RCC 7860 (cell line): ENCODE measurements around the gene OR2B2.
"Not testable (repeated sequence)": the region's sequence is repeated elsewhere in the genome, so short reads cannot be mapped to it uniquely, and the experiment has no call there.

ENCODE experiments used
- DNase-seq: peaks from one replicate; pipeline ENCODE4 v3.0.0-alpha.2; 2015; ENCODE audit warnings: low spot score
- FAIRE-seq: peaks from 2 replicates; lab custom pipeline; 2012; peaks lifted over from hg19 to GRCh38; lab: Jason Lieb, UNC

Gene OR2B2

DNA sequence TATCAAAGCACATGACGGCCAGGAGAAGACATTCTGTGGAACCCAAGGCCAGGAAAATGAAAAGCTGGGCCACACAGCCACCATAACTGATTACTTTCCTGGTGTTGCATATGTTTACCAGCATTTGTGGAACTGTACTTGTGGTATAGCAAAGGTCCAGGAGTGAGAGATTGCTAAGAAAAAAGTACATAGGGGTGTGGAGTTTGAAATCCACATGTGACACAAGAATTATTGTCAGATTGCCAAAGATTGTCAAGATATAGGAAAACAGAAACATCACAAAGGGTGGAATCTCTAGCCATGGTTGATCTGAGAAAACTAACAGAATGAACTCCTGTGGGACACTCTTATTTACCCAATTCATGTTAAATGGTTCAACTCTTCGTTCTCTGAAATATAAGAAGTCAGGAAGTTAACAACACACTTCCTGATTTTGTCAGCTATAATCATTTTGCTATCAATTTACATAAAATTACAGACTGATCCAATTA lies at the start of gene OR2B2:
OR2B2 (minus strand) TSS at position 441 of the 491 bp plus-strand sequence; CDS start at position 364, 77 bp downstream.
- FAIRE-seq = no peak
- no peak for DNase-seq

DNA sequence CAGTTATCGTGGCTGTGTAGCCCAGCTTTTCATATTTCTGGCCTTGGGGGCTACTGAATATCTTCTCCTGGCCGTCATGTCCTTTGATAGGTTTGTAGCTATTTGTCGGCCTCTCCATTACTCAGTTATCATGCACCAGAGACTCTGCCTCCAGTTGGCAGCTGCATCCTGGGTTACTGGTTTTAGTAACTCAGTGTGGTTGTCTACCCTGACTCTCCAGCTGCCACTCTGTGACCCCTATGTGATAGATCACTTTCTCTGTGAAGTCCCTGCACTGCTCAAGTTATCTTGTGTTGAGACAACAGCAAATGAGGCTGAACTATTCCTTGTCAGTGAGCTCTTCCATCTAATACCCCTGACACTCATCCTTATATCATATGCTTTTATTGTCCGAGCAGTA lies 45.3 kb upstream of the OR2B2 start:
- no peak for FAIRE-seq
- no peak for DNase-seq

DNA sequence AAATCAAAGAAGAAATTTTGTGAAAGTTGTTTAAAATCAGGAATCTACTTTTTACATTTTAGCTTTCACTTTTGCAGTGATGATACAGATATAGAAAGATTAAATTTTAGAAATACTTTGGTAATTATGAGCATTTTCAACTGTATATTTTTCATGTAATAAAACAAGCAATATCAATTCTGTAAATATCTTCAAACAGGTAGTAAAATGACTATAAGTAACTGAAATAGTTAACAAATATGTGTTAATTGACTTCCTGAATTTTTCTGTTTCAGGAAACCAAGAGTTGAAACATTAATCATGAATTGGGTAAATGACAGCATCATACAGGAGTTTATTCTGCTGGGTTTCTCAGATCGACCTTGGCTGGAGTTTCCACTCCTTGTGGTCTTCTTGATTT lies 44.7 kb upstream of the OR2B2 start, which contains the start of gene OR2B6:
OR2B6 (plus strand) TSS at position 301 of the 400 bp plus-strand sequence; CDS start at position 301, 0 bp downstream.
- DNase-seq (no peak), FAIRE-seq (no peak)

DNA sequence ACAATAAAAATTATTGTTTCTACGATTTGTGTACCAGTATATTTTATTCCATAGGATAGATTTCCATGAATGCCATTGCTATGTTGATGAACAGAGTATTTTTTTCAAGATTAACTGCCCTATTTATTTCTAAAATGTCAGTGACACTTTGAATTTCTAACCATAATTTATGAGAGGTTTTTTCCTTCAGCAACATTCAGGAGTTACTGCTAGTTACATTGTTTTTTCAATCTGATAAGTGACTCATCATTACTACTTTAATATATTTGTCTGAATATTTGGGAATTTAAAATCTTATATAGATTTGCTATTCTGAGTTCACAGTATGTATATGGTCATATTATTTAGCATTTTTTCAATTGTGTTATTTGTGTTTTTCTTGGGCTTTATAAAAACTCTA lies 38.8 kb upstream of the OR2B2 start:
- no peak for FAIRE-seq

DNA sequence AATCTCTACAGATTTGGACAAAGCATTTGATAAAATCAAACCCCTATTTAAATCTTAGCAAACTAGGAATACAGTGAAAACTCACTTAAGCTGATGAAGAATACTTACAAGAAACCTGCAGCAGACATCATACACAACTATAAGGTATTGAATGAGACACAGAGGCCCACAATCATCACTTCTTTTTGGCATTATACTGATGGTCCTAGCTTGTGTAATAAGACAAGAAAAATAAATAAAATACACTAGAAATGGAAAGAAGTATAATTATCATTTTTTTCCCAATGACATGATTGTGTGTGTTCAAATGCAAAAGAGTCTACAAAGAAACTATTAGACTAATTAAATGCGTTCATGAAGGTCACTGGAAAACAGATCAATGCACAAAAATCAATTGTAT lies 36.0 kb upstream of the OR2B2 start:
- no peak for FAIRE-seq

More for the DNA sequence above, 38.8 kb upstream of the OR2B2 start:
- no peak for DNase-seq

DNA sequence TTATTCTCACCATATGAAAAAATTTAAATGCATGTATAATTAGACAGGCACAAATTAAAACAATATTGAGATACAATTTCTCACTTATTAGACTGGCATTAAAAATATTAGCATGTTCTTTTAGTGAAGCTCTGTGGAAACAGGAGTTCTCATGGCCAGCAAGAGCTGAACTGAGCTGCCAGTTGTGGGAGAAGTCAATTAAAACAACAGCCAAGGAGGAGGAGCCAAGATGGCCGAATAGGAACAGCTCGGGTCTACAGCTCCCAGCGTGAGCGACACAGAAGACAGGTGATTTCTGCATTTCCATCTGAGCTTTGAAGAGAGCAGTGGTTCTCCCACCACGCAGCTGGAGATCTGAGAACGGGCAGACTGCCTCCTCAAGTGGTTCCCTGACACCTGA lies 30.9 kb upstream of the OR2B2 start:
- DNase-seq, FAIRE-seq: not testable (repeated sequence)

More for the DNA sequence above, 36.0 kb upstream of the OR2B2 start:
- DNase-seq = no peak

DNA sequence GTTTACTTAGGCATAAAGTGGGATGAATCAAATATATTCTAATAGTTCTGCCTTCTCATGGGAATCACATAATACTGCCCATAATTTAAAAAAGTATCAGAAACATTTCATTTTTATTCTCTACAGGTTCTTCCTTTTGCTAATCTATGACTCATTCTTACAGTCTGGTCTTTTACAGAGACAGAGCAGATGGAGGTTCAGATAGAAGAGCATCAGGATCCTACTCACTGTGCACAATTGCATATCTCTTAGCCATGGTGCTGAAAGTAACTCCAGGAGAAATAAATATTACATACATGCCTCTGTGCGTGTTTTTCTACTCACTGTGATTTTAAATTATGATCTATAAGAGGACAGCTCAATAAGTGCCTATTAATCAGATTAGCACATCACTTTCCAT lies 28.6 kb upstream of the OR2B2 start:
- FAIRE-seq = no peak
- no peak for DNase-seq

DNA sequence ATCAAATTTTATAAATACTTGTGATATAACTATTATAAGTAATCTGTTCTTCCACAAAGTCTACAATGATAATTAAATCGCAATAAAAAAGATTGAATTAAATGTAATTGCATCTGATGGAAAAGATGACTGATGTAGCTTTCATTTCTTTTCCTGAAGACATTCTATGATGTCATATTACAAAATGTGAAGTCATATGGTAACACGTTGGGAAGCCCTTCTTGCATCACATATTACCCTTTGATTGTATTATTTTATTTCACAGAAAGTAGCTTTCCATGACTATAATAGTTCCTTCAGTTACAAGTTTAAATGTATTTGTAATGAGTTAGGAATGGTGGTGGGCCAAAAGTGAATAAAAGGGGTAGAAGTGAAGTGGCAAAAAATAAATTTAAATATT lies 19.0 kb upstream of the OR2B2 start:
- FAIRE-seq (no peak), DNase-seq (no peak)

DNA sequence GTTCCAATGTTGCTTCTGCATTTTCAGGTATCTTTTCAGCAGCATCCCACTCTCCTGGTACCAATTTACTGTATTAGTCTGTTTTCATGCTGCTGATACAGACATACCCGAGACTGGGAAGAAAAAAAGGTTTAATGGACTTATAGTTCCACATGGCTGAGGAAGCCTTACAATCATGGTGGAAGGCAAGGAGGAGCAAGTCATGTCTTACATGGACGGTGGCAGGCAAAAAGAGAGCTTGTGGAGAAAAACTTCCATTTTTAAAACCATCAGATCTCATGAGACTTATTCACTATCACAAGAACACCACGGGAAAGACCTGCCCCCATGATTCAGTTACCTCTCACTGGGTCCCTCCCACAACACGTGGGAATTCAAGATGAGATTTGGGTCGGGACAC lies 17.7 kb upstream of the OR2B2 start:
- not testable (repeated sequence) for FAIRE-seq, DNase-seq

DNA sequence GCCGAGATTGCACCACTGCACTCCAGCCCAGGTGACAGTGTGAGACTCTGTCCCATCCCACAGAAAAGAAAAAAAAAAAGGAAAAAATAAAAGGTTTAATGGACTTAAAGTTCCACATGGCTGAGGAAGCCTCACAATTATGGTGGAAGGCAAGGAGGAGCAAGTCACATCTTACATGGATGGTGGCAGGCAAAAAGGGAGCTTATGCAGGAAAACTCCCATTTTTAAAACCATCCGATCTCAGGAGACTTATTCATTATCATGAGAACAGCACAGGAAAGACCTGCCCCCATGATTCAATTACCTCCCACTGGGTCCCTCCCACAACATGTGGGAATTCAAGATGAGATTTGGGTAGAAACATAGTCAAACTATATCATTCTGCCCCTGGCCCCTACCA lies 15.8 kb upstream of the OR2B2 start:
- not testable (repeated sequence) for DNase-seq, FAIRE-seq

DNA sequence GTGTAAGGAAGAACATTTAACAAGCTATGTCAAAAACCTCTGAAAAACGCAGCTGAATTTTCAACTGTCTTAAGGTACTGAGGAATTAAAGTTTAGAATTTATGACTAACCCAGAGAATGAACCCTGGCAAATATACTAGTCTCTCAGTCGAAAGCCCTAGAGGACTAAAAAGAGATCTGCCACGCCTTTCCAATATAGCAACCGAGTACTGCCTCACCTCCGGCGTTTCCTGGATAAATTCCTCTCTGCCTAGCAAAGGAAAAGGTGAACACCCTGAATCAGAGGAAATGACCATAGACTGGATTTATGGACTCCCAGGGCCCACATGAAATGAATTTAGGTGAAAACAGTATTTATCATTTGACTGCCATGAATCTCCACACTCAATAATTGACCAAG lies 12.0 kb upstream of the OR2B2 start:
- DNase-seq (no peak), FAIRE-seq (no peak)

DNA sequence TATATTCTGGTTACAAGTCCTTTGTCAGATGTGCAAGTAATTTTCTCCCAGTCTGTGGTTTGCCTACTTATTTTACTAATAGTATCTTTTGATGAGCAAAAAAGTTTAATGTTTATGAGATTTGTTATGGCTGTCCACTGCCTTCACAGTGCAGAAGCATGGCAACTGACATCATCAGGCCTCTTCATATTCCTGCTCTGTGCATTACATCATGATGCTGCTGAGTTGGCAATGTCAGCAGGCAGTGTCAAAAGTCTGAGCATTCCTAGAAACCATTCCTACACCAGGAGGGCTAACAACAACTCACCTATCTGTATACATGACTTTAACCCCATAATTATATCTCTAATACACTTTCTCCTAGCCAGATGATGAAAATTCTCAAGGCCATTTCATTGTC lies 10.8 kb upstream of the OR2B2 start:
- no peak for FAIRE-seq
- DNase-seq = no peak

DNA sequence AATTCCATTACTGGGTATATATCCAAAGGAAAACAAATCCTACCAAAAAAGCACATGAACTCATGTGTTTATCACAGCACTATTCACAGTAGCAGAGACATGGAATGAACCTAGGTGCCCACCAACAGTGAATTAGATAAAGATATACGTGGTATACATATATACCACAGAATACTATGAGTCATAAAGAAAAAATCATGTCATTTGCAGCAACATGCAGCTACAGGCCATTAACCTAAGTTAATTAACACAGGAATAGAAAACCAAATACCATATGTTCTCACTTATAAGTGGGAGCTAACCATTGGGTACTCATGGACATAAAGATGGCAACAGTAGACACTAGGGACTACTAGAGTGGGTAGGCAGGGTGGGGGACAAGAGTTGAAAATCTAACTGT lies 4.2 kb downstream of the OR2B2 start:
- FAIRE-seq = no peak
- no peak for DNase-seq

DNA sequence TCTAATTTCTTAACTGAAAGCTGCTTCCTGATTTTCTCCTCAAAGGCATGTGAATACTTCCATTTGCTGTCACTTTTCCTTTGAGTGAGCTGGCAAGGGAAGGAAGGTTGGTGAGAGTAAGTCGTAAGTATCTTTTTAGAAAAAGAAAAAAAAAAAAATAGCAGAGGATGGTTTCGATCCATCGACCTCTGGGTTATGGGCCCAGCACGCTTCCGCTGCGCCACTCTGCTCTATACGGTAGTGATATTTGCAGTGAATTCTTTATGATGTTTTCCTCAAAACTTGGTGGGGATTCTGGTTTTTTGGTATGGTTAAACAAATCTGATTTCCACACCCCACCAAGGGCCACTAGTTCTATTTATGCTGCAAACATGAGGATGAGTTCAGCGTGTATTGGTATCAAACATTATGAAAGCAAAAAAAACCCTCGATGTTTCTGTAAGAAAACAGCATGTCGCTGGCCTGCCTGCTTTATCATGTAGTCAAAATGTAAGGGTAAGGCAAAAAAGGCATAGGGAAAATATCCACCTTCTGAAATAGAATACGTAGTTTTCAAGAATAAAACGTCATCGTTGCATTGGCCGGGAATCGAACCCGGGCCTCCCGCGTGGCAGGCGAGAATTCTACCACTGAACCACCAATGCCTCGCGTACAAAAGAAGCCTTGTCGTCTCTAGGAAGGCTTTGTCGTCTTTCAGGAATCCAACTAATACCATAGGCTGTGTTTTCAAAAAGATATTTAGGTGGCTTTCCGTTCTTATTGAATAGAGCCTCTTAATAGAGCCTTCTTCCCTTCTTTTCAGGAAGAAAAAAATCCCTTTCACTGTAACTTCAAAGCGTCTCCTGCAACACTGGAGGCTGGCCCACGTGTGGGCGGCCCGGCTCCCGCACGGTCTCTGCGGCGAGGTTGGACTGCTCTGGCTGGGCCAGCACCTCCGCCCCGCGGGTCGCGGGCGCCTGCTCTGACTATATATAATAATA lies 9.6 kb downstream of the OR2B2 start:
- DNase-seq = peak; percentile 81
- no peak for FAIRE-seq

DNA sequence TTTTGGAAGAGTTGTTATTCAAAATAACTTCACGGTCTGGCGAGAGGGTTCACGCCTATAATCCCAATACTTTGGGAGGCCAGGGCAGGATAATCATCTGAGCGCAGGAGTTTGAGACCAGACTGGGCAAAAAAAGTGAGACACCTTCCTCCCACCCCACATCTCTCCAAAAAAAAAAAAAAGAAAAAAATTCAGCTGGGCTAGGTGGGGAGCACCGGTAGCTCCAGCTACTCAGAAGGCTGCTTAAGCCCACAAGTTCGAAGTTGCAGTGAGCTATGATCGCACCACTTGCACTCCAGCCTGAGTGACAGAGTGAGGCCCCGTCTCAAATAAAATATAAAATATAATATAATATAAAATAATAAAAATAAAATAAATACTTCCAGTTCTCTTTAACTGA lies 10.4 kb downstream of the OR2B2 start:
- FAIRE-seq = no peak
- no peak for DNase-seq

DNA sequence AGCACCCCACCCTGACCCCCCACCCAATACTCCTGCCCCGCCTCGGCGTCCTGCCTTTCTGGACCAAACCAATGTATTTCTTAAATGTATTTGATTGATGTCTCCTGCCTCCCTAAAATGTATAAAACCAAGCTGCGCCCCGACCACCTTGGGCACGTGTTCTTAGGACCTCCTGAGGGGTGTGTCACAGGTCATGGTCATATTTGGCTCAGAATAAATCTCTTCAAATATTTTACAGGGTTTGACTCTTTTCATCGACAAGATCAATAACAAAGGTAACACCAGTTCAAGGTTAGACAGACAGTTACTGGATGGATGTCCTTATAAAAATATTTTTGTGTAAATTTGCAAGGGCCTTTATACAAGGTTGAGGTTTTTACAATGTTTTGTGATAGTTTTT lies 12.0 kb downstream of the OR2B2 start:
- DNase-seq, FAIRE-seq: not testable (repeated sequence)

DNA sequence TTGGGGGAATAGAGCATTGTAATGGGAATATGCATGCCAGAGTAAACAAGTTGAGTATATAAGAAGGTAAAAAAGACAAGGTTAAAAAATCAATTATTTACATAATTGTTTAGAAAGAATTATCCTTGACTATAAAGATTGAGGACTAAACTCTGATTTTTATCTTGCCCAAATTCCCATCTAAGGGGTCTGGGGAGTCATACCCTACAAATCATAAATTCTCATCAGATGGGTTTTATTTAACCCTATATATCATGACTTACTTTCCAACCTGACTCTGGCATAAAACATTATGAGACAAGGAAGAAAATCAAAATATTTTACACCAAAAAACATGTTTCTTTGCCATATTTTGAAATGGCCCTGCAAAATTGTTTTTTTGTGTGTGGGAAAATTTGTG lies 12.7 kb downstream of the OR2B2 start:
- no peak for DNase-seq
- no peak for FAIRE-seq

DNA sequence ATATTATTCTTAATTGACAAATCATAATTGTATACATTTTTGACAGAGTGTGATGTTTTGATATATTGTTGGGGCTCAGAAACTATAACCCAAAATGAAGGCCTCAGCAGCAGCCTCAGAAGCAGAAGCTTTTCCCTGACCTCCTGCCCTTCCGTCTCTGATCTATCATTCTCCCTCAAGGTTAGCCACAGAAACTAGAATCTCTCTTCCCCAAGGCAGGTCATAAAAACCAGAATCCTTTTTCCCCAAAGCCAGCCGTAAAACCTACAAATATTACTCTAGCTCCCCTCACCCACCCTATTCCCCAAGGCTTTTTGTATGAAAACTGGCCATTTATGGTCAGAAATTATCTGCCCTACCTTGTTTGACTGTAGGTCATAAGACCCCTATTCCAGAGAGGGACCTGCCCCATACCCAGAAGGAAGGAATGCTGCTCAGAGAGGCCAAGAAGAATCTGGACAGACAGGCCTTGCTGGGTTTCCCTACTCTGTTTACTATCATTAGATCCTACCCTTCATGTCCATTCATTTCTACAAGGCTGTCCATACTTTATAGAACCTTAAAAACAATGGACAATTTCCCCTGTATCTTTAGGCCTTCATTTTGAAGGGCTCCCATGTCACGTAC lies 14.5 kb downstream of the OR2B2 start:
- FAIRE-seq = no peak
- DNase-seq = no peak

DNA sequence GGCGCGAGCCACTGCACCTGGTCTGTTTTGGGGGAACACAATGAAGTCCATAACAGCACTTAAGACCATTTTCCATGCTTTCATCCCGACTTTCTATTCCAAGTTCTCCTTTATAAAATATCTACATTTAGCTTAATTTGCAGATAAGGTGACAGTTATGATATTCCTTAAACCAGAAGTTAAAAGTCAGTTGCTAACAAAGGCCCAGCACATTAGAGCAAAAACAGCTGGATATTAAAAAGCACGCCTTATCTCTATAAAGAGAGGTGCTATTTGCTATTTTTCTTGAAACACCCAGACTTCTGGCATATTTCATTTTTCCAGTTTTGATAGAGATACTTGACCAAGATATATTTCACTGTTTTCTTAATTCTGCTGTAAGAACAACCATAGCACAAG lies 15.8 kb downstream of the OR2B2 start:
- FAIRE-seq = no peak
- no peak for DNase-seq

DNA sequence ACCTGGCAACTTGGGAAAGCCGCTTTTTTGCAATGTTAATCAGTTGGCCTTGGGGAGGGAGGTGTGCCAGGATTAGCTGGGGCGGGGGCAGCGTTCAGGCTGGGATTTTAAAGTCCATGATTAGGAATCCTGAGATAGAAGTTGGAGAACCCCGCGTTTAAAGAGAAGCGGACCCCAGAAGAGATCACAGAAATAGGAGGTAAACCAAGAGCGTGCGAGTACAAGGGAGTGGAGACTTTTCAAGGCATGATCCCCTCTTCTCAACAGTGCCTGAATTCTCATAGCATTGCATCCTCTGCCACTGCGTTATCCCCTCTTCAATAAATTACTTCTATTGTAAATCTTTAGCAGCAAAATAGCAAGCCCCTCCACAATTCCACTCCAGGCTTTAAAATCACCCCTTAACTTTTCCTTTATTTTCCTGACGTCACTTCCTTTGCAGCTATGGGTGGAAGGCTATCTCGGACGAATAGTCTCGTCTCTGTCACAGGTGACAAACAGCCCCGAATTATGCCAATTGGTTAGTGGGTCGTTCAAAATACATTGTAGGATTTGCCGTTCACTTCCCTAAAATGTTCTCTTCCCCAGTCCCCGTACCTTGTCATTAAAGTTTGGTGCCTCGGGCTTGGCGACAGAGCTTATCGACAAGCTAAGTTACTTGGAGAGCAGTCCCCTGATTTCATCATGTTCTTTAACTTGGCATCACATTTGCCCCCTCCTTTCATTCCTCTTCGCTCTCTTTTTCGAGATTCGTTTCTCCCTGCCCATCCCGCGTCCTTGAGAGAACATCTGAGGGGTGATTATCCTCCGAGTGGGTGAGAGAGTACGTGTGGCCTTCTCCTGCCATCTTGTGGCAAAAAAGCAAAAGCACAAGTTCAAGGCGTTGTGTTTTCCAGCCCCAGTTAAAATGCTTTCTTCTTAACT lies 17.1 kb downstream of the OR2B2 start:
- DNase-seq (peak; percentile 66), FAIRE-seq (peak; percentile 23)
